ENCODE data around the gene SORCS1. TPM values are rescaled to one million over a fixed set of nuclear protein-coding genes. Genes with fewer than 3 reads are reported as not detected.

The SORCS1 gene
- total RNA-seq, 1 donor from 2014 or later, result 11.1 TPM

GRCh38 chr10:106672517-106673175, 491.9 kb downstream of the SORCS1 start:
- Mint-ChIP-seq H3K4me3 (no peak overlapping the region), H3K9me3 (no peaks in the 10 kb centered on the region), H3K36me3 (no peaks in the 10 kb centered on the region), H3K27me3 (ENCODE audit: insufficient read depth, low read depth) (no peaks in the 10 kb centered on the region), H3K4me1 (no peaks in the 10 kb centered on the region), H3K27ac (no peak overlapping the region)
- no peak overlapping the region for H3K9ac ChIP-seq
- no peak for DNase-seq (ENCODE audit: low spot score)
- H3K36me3 ChIP-seq, result no peaks in the 10 kb centered on the region
- no peaks in the 10 kb centered on the region for H3K79me2 ChIP-seq (ENCODE audit: low read depth)
- H3K4me3 ChIP-seq, result no peak overlapping the region
- no peak overlapping the region for H2AFZ ChIP-seq (replicated peaks)
- no peaks in the 10 kb centered on the region for H3K27me3 ChIP-seq
- H3K27ac ChIP-seq, result no peak overlapping the region
- H4K20me1 ChIP-seq (ENCODE audit: low read depth), result no peaks in the 10 kb centered on the region
- TF ChIP-seq EZH2 (IDR thresholded peaks at IDR 0.05) (no peak), EZH2phosphoT487 (IDR thresholded peaks at IDR 0.05) (no peak)
- TF ChIP-seq, protein P1, sequence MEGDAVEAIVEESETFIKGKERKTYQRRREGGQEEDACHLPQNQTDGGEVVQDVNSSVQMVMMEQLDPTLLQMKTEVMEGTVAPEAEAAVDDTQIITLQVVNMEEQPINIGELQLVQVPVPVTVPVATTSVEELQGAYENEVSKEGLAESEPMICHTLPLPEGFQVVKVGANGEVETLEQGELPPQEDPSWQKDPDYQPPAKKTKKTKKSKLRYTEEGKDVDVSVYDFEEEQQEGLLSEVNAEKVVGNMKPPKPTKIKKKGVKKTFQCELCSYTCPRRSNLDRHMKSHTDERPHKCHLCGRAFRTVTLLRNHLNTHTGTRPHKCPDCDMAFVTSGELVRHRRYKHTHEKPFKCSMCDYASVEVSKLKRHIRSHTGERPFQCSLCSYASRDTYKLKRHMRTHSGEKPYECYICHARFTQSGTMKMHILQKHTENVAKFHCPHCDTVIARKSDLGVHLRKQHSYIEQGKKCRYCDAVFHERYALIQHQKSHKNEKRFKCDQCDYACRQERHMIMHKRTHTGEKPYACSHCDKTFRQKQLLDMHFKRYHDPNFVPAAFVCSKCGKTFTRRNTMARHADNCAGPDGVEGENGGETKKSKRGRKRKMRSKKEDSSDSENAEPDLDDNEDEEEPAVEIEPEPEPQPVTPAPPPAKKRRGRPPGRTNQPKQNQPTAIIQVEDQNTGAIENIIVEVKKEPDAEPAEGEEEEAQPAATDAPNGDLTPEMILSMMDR (IDR thresholded peaks at IDR 0.05), result no peak
- H3K9me3 ChIP-seq (ENCODE audit: low read depth), result no peaks in the 10 kb centered on the region
- H3F3A ChIP-seq (ENCODE audit: low read depth), result no peaks in the 10 kb centered on the region
- no peak overlapping the region for H3K4me2 ChIP-seq
- H3K4me1 ChIP-seq, result no peaks in the 10 kb centered on the region

DNA sequence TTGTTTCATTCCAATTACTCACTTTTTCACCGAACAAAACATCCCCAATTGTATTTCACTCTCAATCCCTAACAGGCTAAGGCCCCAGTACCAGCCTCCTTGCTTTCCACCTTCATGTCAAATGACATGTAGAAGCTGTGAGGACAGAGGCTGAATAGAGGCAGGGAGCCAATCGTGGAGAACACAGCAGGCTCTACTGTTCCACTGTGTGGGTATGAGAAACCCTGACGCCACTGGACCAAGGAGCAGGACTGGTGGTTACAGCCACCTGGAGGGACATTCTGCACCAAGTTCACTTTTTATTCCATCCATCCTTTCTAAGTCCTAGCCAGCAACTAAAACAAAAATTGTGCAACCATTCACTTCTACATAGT, 502.8 kb downstream of the SORCS1 start:
- no peak overlapping the region for H3K27ac ChIP-seq
- no peaks in the 10 kb centered on the region for H3K79me2 ChIP-seq (ENCODE audit: low read depth)
- Mint-ChIP-seq H3K9me3 (peaks cover 7% of the 10 kb centered on the region), H3K4me1 (no peaks in the 10 kb centered on the region), H3K36me3 (peaks cover 1% of the 10 kb centered on the region), H3K4me3 (no peak overlapping the region), H3K27me3 (ENCODE audit: insufficient read depth, low read depth) (no peaks in the 10 kb centered on the region), H3K27ac (no peak overlapping the region)
- H4K20me1 ChIP-seq (ENCODE audit: low read depth), result no peaks in the 10 kb centered on the region
- TF ChIP-seq, protein P1 (IDR thresholded peaks at IDR 0.05), result no peak
- TF ChIP-seq EZH2phosphoT487 (IDR thresholded peaks at IDR 0.05) (no peak), EZH2 (IDR thresholded peaks at IDR 0.05) (no peak)
- H3K9ac ChIP-seq, result no peak overlapping the region
- DNase-seq (ENCODE audit: low spot score), result no peak
- H3K9me3 ChIP-seq (ENCODE audit: low read depth), result no peaks in the 10 kb centered on the region
- no peaks in the 10 kb centered on the region for H3K4me1 ChIP-seq
- H3K4me2 ChIP-seq, result no peak overlapping the region
- H2AFZ ChIP-seq (replicated peaks), result no peak overlapping the region
- H3K4me3 ChIP-seq, result no peak overlapping the region
- no peaks in the 10 kb centered on the region for H3K27me3 ChIP-seq
- H3K36me3 ChIP-seq, result no peaks in the 10 kb centered on the region
- no peaks in the 10 kb centered on the region for H3F3A ChIP-seq (ENCODE audit: low read depth)

DNA sequence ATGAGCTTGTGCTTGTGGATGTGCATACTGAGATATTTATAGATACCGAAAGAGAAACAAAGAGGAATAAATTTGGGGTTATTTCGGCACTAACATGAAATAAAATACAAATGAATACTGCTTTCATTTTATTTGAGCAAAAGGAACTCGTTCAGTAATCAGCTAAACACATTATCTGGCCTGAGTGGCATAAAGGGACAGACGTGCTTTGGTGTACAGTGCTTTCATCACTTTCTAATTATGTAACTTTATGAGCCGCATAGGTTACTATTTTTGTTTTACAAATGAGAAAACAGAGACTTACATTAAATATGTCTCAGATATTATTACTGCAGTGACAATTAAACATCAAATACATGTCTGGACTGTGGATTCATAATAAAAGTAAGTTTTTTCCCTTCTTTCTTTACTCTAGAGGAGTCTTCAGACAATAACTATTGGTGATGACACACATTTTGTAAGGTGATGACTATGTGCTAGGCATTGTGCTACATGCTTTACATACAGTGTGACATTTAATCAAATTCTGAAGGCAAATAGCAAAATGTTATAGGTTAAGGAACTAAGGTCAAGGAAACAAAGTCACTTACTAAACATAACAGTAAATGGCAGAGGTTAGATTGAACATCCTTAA, 503.3 kb downstream of the SORCS1 start:
- no peak for TF ChIP-seq EZH2 (IDR thresholded peaks at IDR 0.05)
- TF ChIP-seq EZH2phosphoT487 (IDR thresholded peaks at IDR 0.05), result no peak
- TF ChIP-seq, protein P1 (IDR thresholded peaks at IDR 0.05), result no peak
- no peak for DNase-seq (ENCODE audit: low spot score)
- Mint-ChIP-seq H3K4me3 (no peak overlapping the region), H3K9me3 (peaks cover 6% of the 10 kb centered on the region), H3K27me3 (ENCODE audit: insufficient read depth, low read depth) (no peaks in the 10 kb centered on the region), H3K4me1 (no peaks in the 10 kb centered on the region), H3K36me3 (peaks cover 1% of the 10 kb centered on the region), H3K27ac (no peak overlapping the region)
- no peaks in the 10 kb centered on the region for H3K36me3 ChIP-seq
- no peaks in the 10 kb centered on the region for H3F3A ChIP-seq (ENCODE audit: low read depth)
- H3K27me3 ChIP-seq, result no peaks in the 10 kb centered on the region
- no peaks in the 10 kb centered on the region for H4K20me1 ChIP-seq (ENCODE audit: low read depth)
- H3K27ac ChIP-seq, result no peak overlapping the region
- no peaks in the 10 kb centered on the region for H3K4me1 ChIP-seq
- no peak overlapping the region for H3K4me3 ChIP-seq
- no peak overlapping the region for H3K9ac ChIP-seq
- no peaks in the 10 kb centered on the region for H3K9me3 ChIP-seq (ENCODE audit: low read depth)
- no peak overlapping the region for H3K4me2 ChIP-seq
- no peaks in the 10 kb centered on the region for H3K79me2 ChIP-seq (ENCODE audit: low read depth)
- H2AFZ ChIP-seq (replicated peaks), result no peak overlapping the region

Measured in neural progenitor cell (in vitro differentiated cells).